K562 (cell line): ENCODE measurements around the gene SBNO1. TPM values are rescaled to one million over a fixed set of nuclear protein-coding genes. Genes with fewer than 3 reads are reported as not detected.
A peak's percentile ranks its signal among the peaks of the same experiment; 100 is the strongest.

ENCODE experiments used
- ATAC-seq: fragments of 200-7000 bp; cut with Tn5 transposase; 3 replicates; pipeline ENCODE4 v1.9.1; 2020; ENCODE audit warnings: moderate library complexity
- BruUV-seq: library from RNA; stranded (reverse); fragments of 400-500 nt; replicated peaks from 2 replicates; lab custom pipeline; 2021; lab: Mats Ljungman, UMichigan
- CTCF ChIA-PET: fragments of 300-600 bp; formaldehyde crosslinking; extraction: SDS; loops from one replicate; lab custom pipeline; 2021; ENCODE audit warnings: low intra/inter-chr PET ratio; lab: Yijun Ruan, JAX
- POLR2A ChIA-PET: fragments of 300-600, 350-650 bp; sonication (Branson Sonifier 250); formaldehyde crosslinking; extraction: SDS; loops from one replicate; lab custom pipeline; 2021; ENCODE audit warnings: antibody characterized with exemption, inconsistent platforms; lab: Yijun Ruan, JAX
- DNase-seq, 4 experiments: peaks; one replicate each; pipeline versions ENCODE4 v3.0.0 to v3.0.0-alpha.2; 2011 to 2018; ENCODE audit warnings: low spot score in 3 of 4, mixed read lengths in 3 of 4; ENCODE audit errors: extremely low read depth in 1 of 4
- FAIRE-seq: peaks from 2 replicates; lab custom pipeline; 2011; peaks lifted over from hg19 to GRCh38; lab: Jason Lieb, UNC
- H2AFZ ChIP-seq: 2 replicates; pipeline ENCODE4 v1.6.0; 2011; ENCODE audit warnings: low read depth, low read length, control low read depth, inconsistent platforms
- H3K27ac ChIP-seq: fragments of 200-600 bp; 3 replicates; pipeline ENCODE4 v1.8.0; 2011; ENCODE audit warnings: low read depth, mild to moderate bottlenecking, control low read depth, inconsistent platforms, low read length, moderate library complexity, mixed read lengths; ENCODE audit errors: extremely low read depth
- H3K27me3 ChIP-seq, 2 experiments: fragments of 300-600 bp in 1 of 2; 2 replicates in 1 of 2; 3 replicates in 1 of 2; pipeline versions ENCODE4 v1.6.0 to v1.8.0; 2011; ENCODE audit warnings: inconsistent platforms in 2 of 2, low read length in 2 of 2, mild to moderate bottlenecking in 1 of 2, mixed read lengths in 1 of 2, moderate library complexity in 1 of 2; ENCODE audit not compliant: control insufficient read depth in 2 of 2, insufficient read depth in 2 of 2
- H3K36me3 ChIP-seq: fragments of 300-600 bp; 3 replicates; pipeline ENCODE4 v1.8.0; 2011; ENCODE audit warnings: mild to moderate bottlenecking, low read length, inconsistent platforms; ENCODE audit not compliant: control insufficient read depth, insufficient read depth
- H3K4me1 ChIP-seq, 2 experiments: fragments of 200-600 bp in 1 of 2; replicated peaks in 1 of 2; 2 replicates in 1 of 2; 3 replicates in 1 of 2; pipeline versions ENCODE4 v1.5.1 to v1.8.0; 2011; ENCODE audit warnings: inconsistent platforms in 2 of 2, low read length in 2 of 2, mild to moderate bottlenecking in 1 of 2, mixed read lengths in 1 of 2, moderate library complexity in 1 of 2; ENCODE audit not compliant: control insufficient read depth in 2 of 2, insufficient read depth in 2 of 2
- H3K4me2 ChIP-seq: 2 replicates; pipeline ENCODE4 v1.6.1; 2011; ENCODE audit warnings: low read length, control low read depth, inconsistent platforms, mixed read lengths; ENCODE audit not compliant: insufficient read depth
- H3K4me3 ChIP-seq: fragments of 200-600 bp; sonication (generic), shearing (Covaris generic); 2 replicates; pipeline ENCODE4 v1.5.1; 2016; ENCODE audit warnings: control low read depth, inconsistent platforms
- H3K79me2 ChIP-seq: fragments of 200-600 bp; 3 replicates; pipeline ENCODE4 v1.8.0; 2011; ENCODE audit warnings: low read length, inconsistent platforms; ENCODE audit not compliant: control insufficient read depth, insufficient read depth
- H3K9ac ChIP-seq, 2 experiments: 2 replicates each; pipeline versions ENCODE4 v1.6.0 to v1.6.1; 2011; ENCODE audit warnings: low read depth in 2 of 2, low read length in 2 of 2, control low read depth in 1 of 2, inconsistent platforms in 1 of 2, mild to moderate bottlenecking in 1 of 2, mixed read lengths in 1 of 2; ENCODE audit not compliant: insufficient read depth in 1 of 2
- H3K9me1 ChIP-seq: one replicate; pipeline ENCODE4 v1.6.0; 2011; ENCODE audit warnings: inconsistent platforms, mild to moderate bottlenecking, low read length, moderate library complexity; ENCODE audit not compliant: control insufficient read depth, insufficient read depth
- H3K9me3 ChIP-seq: replicated peaks from 2 replicates; pipeline ENCODE4 v1.5.1; 2011; ENCODE audit warnings: low read depth, low read length, inconsistent platforms; ENCODE audit not compliant: control insufficient read depth, insufficient read depth
- H4K20me1 ChIP-seq: replicated peaks from 2 replicates; pipeline ENCODE4 v1.6.1; 2011; ENCODE audit warnings: low read length, inconsistent platforms, mixed read lengths; ENCODE audit not compliant: control insufficient read depth, insufficient read depth
- CC2D1A ChIP-seq: fragments of 450-650 bp; IDR thresholded peaks from 2 replicates; pipeline ENCODE4 v1.6.1; 2017; ENCODE audit warnings: mild to moderate bottlenecking
- CEBPB ChIP-seq: fragments of 450-650 bp; IDR thresholded peaks from 2 replicates; pipeline ENCODE4 v1.6.1; 2016; ENCODE audit warnings: missing genetic modification characterization, missing compliant biosample characterization
- CEBPG ChIP-seq, 3 experiments: fragments of 200-800 bp in 1 of 3; sonication (Bioruptor generic) in 1 of 3; sonication (generic) in 1 of 3; formaldehyde crosslinking in 1 of 3; IDR thresholded peaks in 2 of 3; conservative IDR thresholded peaks in 1 of 3; 2 replicates each; pipeline versions ENCODE4 v1.6.1 to v1.8.0; 2016 to 2022; ENCODE audit warnings: missing compliant biosample characterization in 2 of 3, missing genetic modification characterization in 2 of 3, mild to moderate bottlenecking in 1 of 3, missing genetic modification reagents in 1 of 3
- ELF4 ChIP-seq: fragments of 450-650 bp; formaldehyde crosslinking; IDR thresholded peaks from 2 replicates; pipeline ENCODE4 v1.4.0; 2022; ENCODE audit warnings: missing genetic modification characterization
- IFI16 ChIP-seq: fragments of 250-450 bp; sonication (Bioruptor Pico); IDR thresholded peaks from 2 replicates; pipeline ENCODE4 v2.1.2; 2022; ENCODE audit warnings: mild to moderate bottlenecking, inconsistent platforms
- JUN ChIP-seq, 2 experiments: sonication (generic) in 1 of 2; formaldehyde crosslinking in 1 of 2; IDR thresholded peaks; 2 replicates each; pipeline versions ENCODE4 v1.6.1 to v1.8.0; 2012 to 2022; ENCODE audit warnings: borderline replicate concordance in 2 of 2, mild to moderate bottlenecking in 2 of 2, improper control_type of control experiment in 1 of 2, low read depth in 1 of 2, low read length in 1 of 2, missing genetic modification reagents in 1 of 2
- JUND ChIP-seq, 2 experiments: IDR thresholded peaks; 2 replicates in 1 of 2; 3 replicates in 1 of 2; pipeline ENCODE4 v1.6.1; 2011; ENCODE audit warnings: borderline replicate concordance in 2 of 2, low read depth in 2 of 2, low read length in 2 of 2, improper control_type of control experiment in 1 of 2, missing biosample characterization in 1 of 2, missing genetic modification characterization in 1 of 2, missing genetic modification reagents in 1 of 2
- KDM1A ChIP-seq, 2 experiments: fragments of 450-650 bp; IDR thresholded peaks; 2 replicates each; pipeline ENCODE4 v1.6.1; 2016; ENCODE audit warnings: mild to moderate bottlenecking in 2 of 2
- L3MBTL2 ChIP-seq: fragments of 450-650 bp; IDR thresholded peaks from 2 replicates; pipeline ENCODE4 v1.6.1; 2016; ENCODE audit warnings: mild to moderate bottlenecking, moderate library complexity
- SIX5 ChIP-seq, 2 experiments: IDR thresholded peaks; 2 replicates each; pipeline ENCODE4 v1.6.1; 2011; ENCODE audit warnings: low read length in 2 of 2, borderline replicate concordance in 1 of 2, low read depth in 1 of 2, mild to moderate bottlenecking in 1 of 2, moderate library complexity in 1 of 2; ENCODE audit not compliant: insufficient read depth in 1 of 2
- SMAD1 ChIP-seq: fragments of 150-350 bp; IDR thresholded peaks from 2 replicates; pipeline ENCODE4 v1.6.1; 2014; ENCODE audit warnings: low read length, low read depth; ENCODE audit not compliant: partially characterized antibody
- SREBF1 ChIP-seq: fragments of 150-350 bp; IDR thresholded peaks from 2 replicates; pipeline ENCODE4 v1.6.1; 2014; ENCODE audit warnings: antibody characterized with exemption, low read depth, low read length, borderline replicate concordance
- TGIF2 ChIP-seq: sonication (generic); formaldehyde crosslinking; IDR thresholded peaks from 2 replicates; pipeline ENCODE4 v1.8.1; 2022; ENCODE audit warnings: mild to moderate bottlenecking, missing genetic modification reagents, moderate library complexity
- ZNF140 ChIP-seq: fragments of 250-450 bp; sonication (Bioruptor Pico); IDR thresholded peaks from 2 replicates; pipeline ENCODE4 v1.8.0; 2021; ENCODE audit warnings: moderate library complexity, mild to moderate bottlenecking, inconsistent platforms
- ZNF232 ChIP-seq: sonication (generic); formaldehyde crosslinking; IDR thresholded peaks from 2 replicates; pipeline ENCODE4 v1.8.0; 2022; ENCODE audit warnings: mild to moderate bottlenecking, missing genetic modification reagents
- ZNF551 ChIP-seq: fragments of 250-450 bp; sonication (Bioruptor Pico); IDR thresholded peaks from 2 replicates; pipeline ENCODE4 v1.5.0; 2021; ENCODE audit warnings: mild to moderate bottlenecking, moderate library complexity
- ZNF644 ChIP-seq: fragments of 200-800 bp; sonication (Bioruptor generic); IDR thresholded peaks from 2 replicates; pipeline ENCODE4 v1.6.1; 2016; ENCODE audit warnings: low read depth, missing genetic modification characterization, missing compliant biosample characterization
- WGBS: fragments of 100-300 bp; shearing (Covaris generic); methylation state at CpG from one replicate; pipeline ENCODE4 v1.1.6; 2016; ENCODE audit warnings: low coverage, mixed read lengths; ENCODE audit not compliant: insufficient coverage; ENCODE audit errors: missing lambda C conversion rate; 5-methylcytosine and 5-hydroxymethylcytosine counted together
- in situ Hi-C: fragments of 300-500 bp; cut with MboI; formaldehyde crosslinking; loops from 4 replicates; pipeline ENCODE4 v1.15.0; 2018; ENCODE audit warnings: inconsistent platforms, mixed read lengths
- intact Hi-C: fragments of 100-400 bp; cut with micrococcal nuclease; formaldehyde crosslinking; loops from 2 replicates; pipeline ENCODE4 v1.14.2; 2022
- polyA plus RNA-seq, 8 experiments: library from polyadenylated mRNA; depleted of rRNA in 4 of 8; stranded (reverse) in 5 of 8; unstranded in 3 of 8; fragments of >200 nt; fragmentation: Nextera tagmentation in 2 of 8; fragmentation: Illumina TruSeq in 1 of 8; extraction: Ambion mirVana in 2 of 8; extraction: Trizol in 1 of 8; gene quantifications; 2 replicates each; pipeline versions ENCODE4 v1.2.1 to v1.2.3, GENCODE V29; 2011 to 2014; ENCODE audit warnings: inconsistent platforms in 1 of 8, missing spikeins in 1 of 8
- total RNA-seq, 7 experiments: library from RNA; depleted of rRNA in 6 of 7; stranded (reverse); fragments of >200 nt in 6 of 7; fragmentation: Illumina TruSeq in 2 of 7; extraction: Trizol in 2 of 7; gene quantifications; 2 replicates each; pipeline versions ENCODE4 v1.2.1 to v1.2.3, GENCODE V29; 2011 to 2021; ENCODE audit warnings: low replicate concordance in 1 of 7
- TF ChIP-seq, protein P1 (sequence below): fragments of 450-650 bp; formaldehyde crosslinking; IDR thresholded peaks from 2 replicates; pipeline ENCODE4 v1.4.0; 2022; ENCODE audit warnings: mild to moderate bottlenecking, moderate library complexity
- TF ChIP-seq, protein P2 (sequence below), 2 experiments: fragments of 450-650 bp in 1 of 2; sonication (generic) in 1 of 2; formaldehyde crosslinking in 1 of 2; IDR thresholded peaks in 1 of 2; conservative IDR thresholded peaks in 1 of 2; 2 replicates each; pipeline versions ENCODE4 v1.6.1 to v1.8.1; 2016 to 2023; ENCODE audit warnings: mild to moderate bottlenecking in 2 of 2, moderate library complexity in 2 of 2, inconsistent platforms in 1 of 2, missing genetic modification reagents in 1 of 2

Gene SBNO1
- total and polyA plus RNA-seq, 9 of the 15 experiments (the other 6 are each of a cell fraction or from before 2014, with no cell fraction given), result 14.9 to 77.1 (median 35.9) TPM

DNA sequence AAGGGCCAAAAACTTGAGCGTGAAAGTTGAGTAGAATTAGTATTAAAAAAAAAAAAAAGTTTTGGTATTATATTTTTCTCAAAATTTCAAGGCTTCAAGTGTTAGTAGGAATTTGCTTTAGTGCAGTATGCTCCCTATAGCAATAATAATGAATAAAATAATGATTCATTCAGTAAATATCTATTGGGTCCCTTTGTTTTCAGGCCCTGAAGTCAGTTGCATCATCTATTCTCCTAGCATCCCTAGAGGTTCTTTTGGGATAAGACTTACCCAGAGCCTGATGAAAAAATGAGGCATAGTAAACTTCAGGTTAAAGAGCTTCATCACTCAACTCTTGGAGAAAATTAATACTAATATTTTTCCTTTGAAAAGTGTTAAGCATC is 20.3 kb upstream of the SBNO1 start:
- peaks cover 10% of the 10 kb centered on the region; the same call in 1 of the 3 replicates for H3K36me3 ChIP-seq
- DNase-seq (peak in 1 of 4 experiments; percentile 23), ATAC-seq (no peak), FAIRE-seq (no peak)
- CTCF ChIA-PET, result interaction anchor here (1.4 kb wide), 1 partner anchor 115 kb away, joined by 5 read pairs; no protein-coding TSS in a partner anchor
- H4K20me1 ChIP-seq, result peaks cover 16% of the 10 kb centered on the region
- no peaks in the 10 kb centered on the region for H3K9me3 ChIP-seq
- in situ Hi-C loops, result loop anchor here (25.0 kb wide), 1 partner anchor 1548 kb away; no protein-coding TSS in a partner anchor
- H3K4me1 ChIP-seq, result peaks cover 32 to 47% of the 10 kb centered on the region in 2 experiments
- 0% methylated on average over 1 of the region's 1 CpG for WGBS
- peaks cover 59% of the 10 kb centered on the region for H3K79me2 ChIP-seq
- peak overlapping the region; percentile 97 for H3K4me2 ChIP-seq
- H3K27ac ChIP-seq, result peak overlapping the region; percentile 93
- H3K9me1 ChIP-seq, result no peaks in the 10 kb centered on the region
- peak overlapping the region; percentile 91 for H3K4me3 ChIP-seq
- no TSS peak for BruUV-seq
- POLR2A ChIA-PET, result interaction anchor here (0.7 to 7.1 kb wide), 7 partner anchors 11 to 198 kb away, joined by 3 to 151 read pairs (median 5); partner anchors contain the start of gene SBNO1
- no peak overlapping the region for H2AFZ ChIP-seq
- intact Hi-C loops, result loop anchor here (10.0 kb wide), 1 partner anchor 330 kb away; the partner anchor contains the start of gene ATP6V0A2
- H3K27me3 ChIP-seq, result no peaks in the 10 kb centered on the region; a peak in 1 of 5 replicates
- H3K9ac ChIP-seq, result peak overlapping the region; percentile 97 to 98; a peak in 3 of 4 replicates
- TF ChIP-seq IFI16 (no peak), ELF4 (CRISPR knock-in tag) (no peak), TGIF2 (CRISPR knock-in tag) (no peak), ZNF232 (CRISPR knock-in tag) (0 out of 2 replicates have a peak, but pooled peaks have one; percentile 1), CEBPB (tag) (peak; percentile 21), KDM1A (IDR thresholded peaks at IDR 0.05) (no peak), SREBF1 (no peak), ZNF644 (tag) (peak; percentile 60; the same call in 1 of the 2 replicates), CC2D1A (no peak), JUND (IDR thresholded peaks at IDR 0.05; ENCODE audit: borderline replicate concordance, low read depth, low read length) (peak; percentile 46; the same call in 1 of the 2 replicates), JUND (tag; IDR thresholded peaks at IDR 0.05; ENCODE audit: borderline replicate concordance, low read depth, low read length) (no peak), ZNF140 (CRISPR knock-in tag) (no peak), JUN (IDR thresholded peaks at IDR 0.05; ENCODE audit: borderline replicate concordance, low read depth, low read length) (no peak), JUN (CRISPR knock-in tag; IDR thresholded peaks at IDR 0.05; ENCODE audit: borderline replicate concordance) (no peak), L3MBTL2 (no peak), SMAD1 (no peak), ZNF551 (no peak), SIX5 (IDR thresholded peaks at IDR 0.05; ENCODE audit: borderline replicate concordance in 1 of 2, insufficient read depth in 1 of 2, low read depth in 1 of 2, low read length in 2 of 2) (no peak), CEBPG (CRISPR knock-in tag; IDR thresholded peaks at IDR 0.05) (peak; percentile 79), CEBPG (tag; conservative IDR thresholded peaks at IDR 0.05 in 1 of 2, IDR thresholded peaks at IDR 0.05 in 1 of 2) (peak; percentile 69 to 84)
- TF ChIP-seq, protein P1, sequence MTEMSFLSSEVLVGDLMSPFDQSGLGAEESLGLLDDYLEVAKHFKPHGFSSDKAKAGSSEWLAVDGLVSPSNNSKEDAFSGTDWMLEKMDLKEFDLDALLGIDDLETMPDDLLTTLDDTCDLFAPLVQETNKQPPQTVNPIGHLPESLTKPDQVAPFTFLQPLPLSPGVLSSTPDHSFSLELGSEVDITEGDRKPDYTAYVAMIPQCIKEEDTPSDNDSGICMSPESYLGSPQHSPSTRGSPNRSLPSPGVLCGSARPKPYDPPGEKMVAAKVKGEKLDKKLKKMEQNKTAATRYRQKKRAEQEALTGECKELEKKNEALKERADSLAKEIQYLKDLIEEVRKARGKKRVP (CRISPR knock-in tag), result peak; percentile 74
- TF ChIP-seq, protein P2, sequence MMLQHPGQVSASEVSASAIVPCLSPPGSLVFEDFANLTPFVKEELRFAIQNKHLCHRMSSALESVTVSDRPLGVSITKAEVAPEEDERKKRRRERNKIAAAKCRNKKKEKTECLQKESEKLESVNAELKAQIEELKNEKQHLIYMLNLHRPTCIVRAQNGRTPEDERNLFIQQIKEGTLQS (IDR thresholded peaks at IDR 0.05), result peak; percentile 74
- TF ChIP-seq, protein P2 (CRISPR knock-in tag; conservative IDR thresholded peaks at IDR 0.05), result no peak; the same call in 1 of the 2 replicates
